Endothelial cell of umbilical vein (primary cell): Measurements from ENCODE around the gene CACNA1C. TPM values are rescaled to one million over a fixed set of nuclear protein-coding genes. Genes with fewer than 3 reads are reported as not detected.

ENCODE experiments used
- BruUV-seq: library from RNA; stranded (reverse); fragments of 400-500 nt; replicated peaks from 2 replicates; lab custom pipeline; 2021; lab: Mats Ljungman, UMichigan
- CTCF ChIA-PET: fragments of 300-600, 350-600 bp; sonication (Branson Sonifier 250); formaldehyde crosslinking; loops from one replicate; lab custom pipeline; 2021; ENCODE audit warnings: antibody characterized with exemption, inconsistent platforms; lab: Charles Lee
- POLR2A ChIA-PET: fragments of 300-600, 350-600 bp; sonication (Branson Sonifier 250); formaldehyde crosslinking; loops from one replicate; lab custom pipeline; 2021; ENCODE audit warnings: antibody characterized with exemption, inconsistent platforms; lab: Charles Lee
- DNase-seq: peaks from one replicate; pipeline ENCODE4 v3.0.0-alpha.2; 2011; ENCODE audit warnings: low read depth, low spot score
- FAIRE-seq: peaks from 2 replicates; lab custom pipeline; 2011; peaks lifted over from hg19 to GRCh38; lab: Jason Lieb, UNC
- H2AFZ ChIP-seq: 2 replicates; pipeline ENCODE4 v1.6.0; 2012; ENCODE audit warnings: low read depth, low read length, control low read depth, inconsistent platforms
- H3K27ac ChIP-seq: 2 replicates; pipeline ENCODE4 v1.5.1; 2011; ENCODE audit warnings: low read depth, mild to moderate bottlenecking, control low read depth, low read length, moderate library complexity; ENCODE audit not compliant: insufficient read depth
- H3K27me3 ChIP-seq, 2 experiments: 2 replicates each; pipeline versions ENCODE4 v1.6.0 to v1.6.1; 2011; ENCODE audit warnings: low read length in 2 of 2, mixed read lengths in 1 of 2; ENCODE audit not compliant: control insufficient read depth in 2 of 2, insufficient read depth in 2 of 2
- H3K36me3 ChIP-seq, 2 experiments: 2 replicates in 1 of 2; 3 replicates in 1 of 2; pipeline ENCODE4 v1.5.1; 2011; ENCODE audit warnings: low read length in 2 of 2, mild to moderate bottlenecking in 1 of 2, moderate library complexity in 1 of 2; ENCODE audit not compliant: control insufficient read depth in 2 of 2, insufficient read depth in 2 of 2; ENCODE audit errors: extremely low read depth in 1 of 2
- H3K4me1 ChIP-seq: 3 replicates; pipeline ENCODE4 v1.5.1; 2011; ENCODE audit warnings: mild to moderate bottlenecking, low read length; ENCODE audit not compliant: control insufficient read depth, insufficient read depth; ENCODE audit errors: extremely low read depth
- H3K4me2 ChIP-seq: 2 replicates; pipeline ENCODE4 v1.6.1; 2011; ENCODE audit warnings: low read length, control low read depth, mixed read lengths; ENCODE audit not compliant: insufficient read depth
- H3K4me3 ChIP-seq, 3 experiments: fragments of 200-600 bp in 1 of 3; sonication (generic), shearing (Covaris generic) in 1 of 3; replicated peaks in 1 of 3; 2 replicates each; pipeline ENCODE4 v1.5.1; 2011 to 2016; ENCODE audit warnings: control low read depth in 3 of 3, low read length in 3 of 3, mild to moderate bottlenecking in 2 of 3, inconsistent platforms in 1 of 3, low read depth in 1 of 3, moderate library complexity in 1 of 3; ENCODE audit not compliant: insufficient read depth in 1 of 3
- H3K79me2 ChIP-seq: 2 replicates; pipeline ENCODE4 v1.6.0; 2012; ENCODE audit warnings: low read length, inconsistent platforms; ENCODE audit not compliant: control insufficient read depth, insufficient read depth
- H3K9ac ChIP-seq: replicated peaks from 2 replicates; pipeline ENCODE3; 2011; ENCODE audit warnings: low read length, control low read depth; ENCODE audit not compliant: insufficient read depth; ENCODE audit errors: extremely low read depth
- H3K9me1 ChIP-seq: replicated peaks from 3 replicates; pipeline ENCODE4 v1.6.0; 2011; ENCODE audit warnings: mild to moderate bottlenecking, low read length; ENCODE audit not compliant: control insufficient read depth, insufficient read depth; ENCODE audit errors: extremely low read depth
- H3K9me3 ChIP-seq: replicated peaks from 2 replicates; pipeline ENCODE4 v1.5.1; 2012; ENCODE audit warnings: low read length, inconsistent platforms; ENCODE audit not compliant: control insufficient read depth, insufficient read depth
- H4K20me1 ChIP-seq: replicated peaks from 2 replicates; pipeline ENCODE3; 2011; ENCODE audit warnings: mild to moderate bottlenecking, low read length; ENCODE audit not compliant: control insufficient read depth, insufficient read depth; ENCODE audit errors: extremely low read depth
- FOS ChIP-seq: IDR thresholded peaks from 2 replicates; pipeline ENCODE4 v1.6.1; 2011; ENCODE audit warnings: mild to moderate bottlenecking, low read length, moderate library complexity, borderline replicate concordance; ENCODE audit not compliant: insufficient read depth
- GATA2 ChIP-seq: IDR thresholded peaks from 2 replicates; pipeline ENCODE4 v1.7.0; 2011; ENCODE audit warnings: low read depth, mild to moderate bottlenecking, moderate library complexity, mixed read lengths, low read length; ENCODE audit not compliant: insufficient read length, insufficient read depth
- JUN ChIP-seq: IDR thresholded peaks from 2 replicates; pipeline ENCODE4 v1.6.1; 2011; ENCODE audit warnings: borderline replicate concordance, low read depth; ENCODE audit not compliant: insufficient read length, insufficient read depth
- MYC ChIP-seq: IDR thresholded peaks from one replicate; pipeline ENCODE4 v1.6.1; 2011; ENCODE audit warnings: mild to moderate bottlenecking, low read depth, low read length
- POLR2A ChIP-seq: IDR thresholded peaks from 2 replicates; pipeline ENCODE4 v1.6.1; 2012; ENCODE audit warnings: low read depth, mild to moderate bottlenecking, control low read depth, low read length
- POLR2AphosphoS5 ChIP-seq: IDR thresholded peaks from 2 replicates; pipeline ENCODE4 v1.6.1; 2012; ENCODE audit warnings: low read depth, mild to moderate bottlenecking, control low read depth, low read length, moderate library complexity; ENCODE audit not compliant: insufficient read depth
- dilution Hi-C: fragments of 300-500 bp; cut with MboI; formaldehyde crosslinking; loops from one replicate; pipeline ENCODE4 v1.15.0; 2019; ENCODE audit warnings: low sequenced_read_pairs; ENCODE audit not compliant: extremely low pct_ligation_motif_present
- intact Hi-C: fragments of 100-400 bp; cut with micrococcal nuclease; formaldehyde crosslinking; loops from one replicate; pipeline ENCODE4 v1.10.0; 2022
- polyA plus RNA-seq, 4 experiments: library from polyadenylated mRNA; depleted of rRNA in 3 of 4; stranded (reverse) in 3 of 4; unstranded in 1 of 4; fragments of >200 nt; gene quantifications; 2 replicates each; pipeline versions ENCODE4 v1.2.1 to v1.2.3, GENCODE V29; 2011 to 2012; ENCODE audit warnings: missing spikeins in 1 of 4
- total RNA-seq: library from RNA; stranded (reverse); gene quantifications from 2 replicates; pipeline ENCODE4 v1.2.3, GENCODE V29; 2021

The CACNA1C gene
- total and polyA plus RNA-seq, 2 donors (not counting 3 experiments of a cell fraction or from before 2014, with no cell fraction given): not detected

DNA sequence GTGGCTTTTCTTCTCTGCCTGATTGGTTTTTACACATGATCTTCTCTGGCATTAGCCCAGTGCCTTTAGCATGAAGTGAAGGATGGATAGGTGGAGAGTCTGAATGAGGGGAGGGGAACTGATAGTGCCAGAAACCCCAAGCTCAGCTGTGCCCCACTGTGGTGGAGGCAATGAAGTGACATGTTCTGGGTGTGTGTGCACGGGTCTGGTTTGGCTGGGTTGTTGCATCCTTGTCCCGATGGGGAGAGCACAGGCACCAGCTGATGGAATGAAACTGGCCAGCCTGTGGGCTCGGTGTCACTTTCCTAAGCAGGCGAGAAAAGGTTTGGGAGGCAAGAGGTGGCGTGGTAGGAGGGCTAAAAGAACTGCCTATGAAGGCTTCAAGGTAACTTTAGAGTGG lies 65.3 kb downstream of the CACNA1C start:
- FAIRE-seq (no peak), DNase-seq (no peak)
- H3K9me3 ChIP-seq: no peaks in the 10 kb centered on the region
- no peaks in the 10 kb centered on the region for H3K27me3 ChIP-seq
- CTCF ChIA-PET: no interaction called here
- no peak overlapping the region for H3K9ac ChIP-seq
- H2AFZ ChIP-seq: no peak overlapping the region
- H3K79me2 ChIP-seq: no peaks in the 10 kb centered on the region
- H3K4me2 ChIP-seq: no peak overlapping the region
- H3K36me3 ChIP-seq: no peaks in the 10 kb centered on the region
- no peak overlapping the region for H3K27ac ChIP-seq
- TF ChIP-seq MYC: no peak
- dilution Hi-C loops (no loop called here), intact Hi-C loops (no loop called here)
- no peaks in the 10 kb centered on the region for H3K4me1 ChIP-seq
- POLR2A ChIA-PET: no interaction called here
- H4K20me1 ChIP-seq: no peaks in the 10 kb centered on the region
- no TSS peak for BruUV-seq
- no peak overlapping the region for H3K4me3 ChIP-seq
- no peaks in the 10 kb centered on the region for H3K9me1 ChIP-seq

DNA sequence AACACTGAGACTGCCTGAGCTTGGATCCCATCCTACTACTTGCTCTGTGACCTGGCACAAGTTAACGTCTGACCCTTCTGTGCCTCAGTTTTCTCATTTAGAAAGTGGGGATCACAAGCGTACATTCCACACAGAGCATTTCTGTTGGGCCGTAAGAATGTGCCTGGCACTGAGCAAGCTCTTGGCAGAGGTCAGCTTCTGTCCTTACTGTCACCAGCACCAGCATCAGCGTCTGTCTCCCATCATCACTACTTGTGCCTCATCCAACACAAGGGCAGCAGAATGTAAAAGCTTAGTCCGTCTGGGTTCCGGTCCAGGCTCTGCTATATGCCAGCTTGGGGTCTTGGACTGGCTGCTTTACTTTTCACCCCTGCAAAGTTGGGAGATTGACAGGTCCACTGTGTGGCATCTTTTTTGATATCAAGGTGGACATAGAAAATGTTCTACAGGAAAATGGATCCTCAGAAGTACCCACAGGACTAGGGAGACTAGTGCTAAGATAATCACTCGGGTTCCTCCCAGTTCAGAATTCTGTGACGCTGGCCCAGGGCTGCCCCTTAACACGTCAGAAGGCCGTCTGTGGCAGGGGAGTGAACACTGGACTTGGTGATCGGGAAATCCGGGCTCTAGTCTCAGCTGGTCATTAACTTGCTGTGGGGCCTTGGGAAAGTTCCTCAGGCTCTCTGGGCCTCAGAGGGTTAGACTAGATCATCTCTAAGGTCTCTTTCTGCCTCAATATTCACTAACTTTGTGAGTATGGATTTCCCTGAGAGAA lies 65.9 kb downstream of the CACNA1C start:
- H3K4me1 ChIP-seq: no peaks in the 10 kb centered on the region
- H3K9me3 ChIP-seq: no peaks in the 10 kb centered on the region
- no peak overlapping the region for H3K9ac ChIP-seq
- no peak overlapping the region for H2AFZ ChIP-seq
- H3K27ac ChIP-seq: no peak overlapping the region
- ChIA-PET POLR2A (no interaction called here), CTCF (no interaction called here)
- intact Hi-C loops (no loop called here), dilution Hi-C loops (no loop called here)
- H4K20me1 ChIP-seq: no peaks in the 10 kb centered on the region
- no peak for DNase-seq
- no peaks in the 10 kb centered on the region for H3K36me3 ChIP-seq
- no peak for TF ChIP-seq FOS
- TF ChIP-seq JUN: no peak
- no peak for TF ChIP-seq POLR2A
- no peak for TF ChIP-seq MYC
- TF ChIP-seq POLR2AphosphoS5: no peak
- no peak for TF ChIP-seq GATA2
- H3K4me3 ChIP-seq: no peak overlapping the region
- BruUV-seq: no TSS peak
- no peaks in the 10 kb centered on the region for H3K27me3 ChIP-seq
- no peak for FAIRE-seq
- H3K79me2 ChIP-seq: no peaks in the 10 kb centered on the region
- H3K9me1 ChIP-seq: no peaks in the 10 kb centered on the region
- no peak overlapping the region for H3K4me2 ChIP-seq
